Stimulated activated CD8-positive, alpha-beta memory T cell treated with anti-CD3 and anti-CD28 coated beads, Interleukin-2, amount 100 ng/mL, for 48 hours (primary cell): Measurements from ENCODE around the gene ATG2B.

ENCODE experiments used
- DNase-seq, 2 donors: peaks; one replicate each; pipeline ENCODE4 v3.0.0-alpha.2; 2020; ENCODE audit warnings: low read depth in 2 of 2

ATG2B gene

DNA sequence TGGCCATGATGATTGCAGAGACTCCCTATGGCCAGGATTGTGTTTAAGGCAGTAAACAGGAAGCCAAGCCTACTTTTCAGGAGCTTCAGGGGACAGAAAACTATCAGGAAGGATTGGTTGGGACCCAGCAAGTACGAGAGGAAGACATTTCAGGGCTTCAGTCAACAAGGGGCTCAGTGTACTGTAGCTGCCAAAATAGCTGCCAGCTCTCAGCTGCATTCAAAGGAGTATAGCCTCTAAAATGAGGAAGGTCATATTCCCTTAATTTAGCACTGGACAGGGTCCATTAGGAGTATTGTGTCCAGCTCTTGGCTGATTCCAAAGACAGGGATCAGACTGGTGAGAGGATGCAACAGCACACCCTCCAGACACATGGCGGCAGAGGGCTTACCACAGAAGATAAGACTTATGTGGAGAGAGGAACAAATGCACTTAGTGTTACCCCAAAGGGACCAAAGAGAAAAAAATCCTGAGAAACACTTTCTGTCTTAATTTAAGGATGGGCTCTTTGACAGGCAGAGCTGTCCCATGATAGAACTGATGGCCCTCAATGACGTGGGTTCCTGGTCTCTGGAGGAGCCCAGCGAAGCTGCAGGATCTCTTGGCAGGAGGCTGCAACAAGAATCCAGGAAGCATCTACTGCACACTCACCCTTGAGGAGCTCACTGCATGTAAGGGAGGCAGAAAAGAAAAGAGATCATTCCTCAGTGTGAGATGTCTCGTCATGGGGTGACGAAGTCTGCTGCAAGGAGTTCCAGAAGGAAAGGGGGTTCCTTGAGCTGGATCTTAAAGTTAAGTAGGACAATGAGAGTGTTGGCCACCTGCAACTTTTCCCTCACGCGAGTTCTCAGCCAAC is 92.3 kb downstream of the ATG2B start:
- DNase-seq = no peak

- DNase-seq = no peak
These were observed 93.8 kb downstream of the ATG2B start for GRCh38 chr14:96269359-96269710.

DNA sequence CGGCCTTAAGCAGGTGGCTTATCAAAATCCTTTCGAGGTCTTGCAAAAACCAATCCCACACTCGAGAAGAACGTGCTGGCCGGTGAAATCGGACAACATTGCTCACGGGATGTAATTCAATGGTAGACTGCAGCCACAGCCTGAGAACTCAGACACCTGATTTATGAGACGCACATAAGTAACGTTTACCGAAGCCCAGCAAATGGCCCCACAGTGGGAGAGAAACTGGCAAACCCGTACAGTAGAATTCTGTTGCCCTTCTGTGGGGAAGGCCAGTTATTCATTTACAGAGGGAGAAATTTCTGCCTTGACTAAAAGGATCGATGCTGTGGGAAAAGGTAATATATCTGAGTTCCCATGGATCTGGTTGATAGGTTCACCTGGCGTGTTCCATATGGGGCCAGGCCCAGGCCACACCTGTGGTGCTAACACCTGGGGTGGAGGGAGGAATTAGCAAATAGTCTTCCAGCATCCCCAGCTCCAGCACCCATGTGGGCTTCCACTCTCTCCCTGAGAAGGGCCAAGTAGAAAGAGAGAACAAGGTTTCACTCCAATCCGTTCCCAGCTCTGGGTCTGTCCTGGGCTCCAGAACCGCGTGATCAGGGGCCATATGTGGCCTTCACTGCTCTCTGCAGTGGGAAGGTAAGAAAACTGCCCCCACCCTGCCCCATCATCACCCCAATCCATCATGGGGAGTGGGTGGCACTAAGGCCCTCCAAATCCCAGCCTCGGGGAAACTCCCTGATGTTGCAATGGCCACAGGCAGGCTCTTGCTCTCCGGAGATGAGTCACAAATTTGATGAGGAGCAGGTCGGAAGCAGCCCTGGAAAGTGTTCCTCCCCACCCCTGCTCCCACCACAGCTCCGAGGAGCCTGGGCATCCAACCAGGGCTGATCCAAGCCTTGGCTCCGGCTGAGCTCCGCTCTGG is 94.4 kb downstream of the ATG2B start:
- DNase-seq = no peak

DNA sequence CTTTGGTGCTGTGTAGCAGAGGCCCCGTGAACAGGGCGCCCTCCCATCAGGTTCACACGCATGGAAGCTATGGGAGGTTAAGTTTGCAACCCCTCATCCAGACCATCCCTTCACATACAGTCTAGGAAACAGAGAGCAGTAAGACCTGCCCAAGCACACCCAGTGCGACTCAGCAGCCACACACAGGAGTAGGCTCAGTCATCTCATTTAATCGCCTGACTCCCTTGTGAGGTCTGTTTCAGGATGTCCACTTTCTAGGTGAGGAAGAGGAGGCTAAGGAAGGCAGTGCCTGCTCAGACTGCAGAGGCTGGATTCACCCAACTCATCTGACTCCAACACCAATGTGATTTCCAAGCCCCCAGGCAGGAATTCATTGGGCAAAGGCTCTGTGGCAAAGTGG is 95.2 kb downstream of the ATG2B start:
- DNase-seq = no peak

- DNase-seq = no peak
These were observed 95.8 kb downstream of the ATG2B start for GRCh38 chr14:96267336-96267735.

- no peak for DNase-seq
These were observed 97.6 kb downstream of the ATG2B start for GRCh38 chr14:96265383-96266095.

DNA sequence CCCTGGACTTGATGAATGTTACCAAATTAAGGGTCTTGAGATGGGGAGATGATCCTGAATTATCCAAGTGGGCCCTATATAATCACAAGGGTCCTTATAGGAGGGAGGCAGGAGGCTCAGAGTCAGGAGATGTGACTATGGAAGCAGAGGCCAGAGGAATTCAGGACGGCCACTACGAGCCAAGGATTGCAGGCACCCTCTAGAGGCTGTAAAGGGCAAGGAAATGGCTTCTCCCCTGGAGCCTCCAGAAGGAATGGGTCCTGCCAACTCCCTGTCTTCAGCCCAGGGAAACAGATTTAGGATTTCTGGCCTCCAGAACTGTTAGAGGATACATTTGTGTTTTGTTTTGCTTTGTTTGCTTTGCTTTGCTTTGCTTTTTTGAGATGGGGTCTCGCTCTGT is 98.3 kb downstream of the ATG2B start:
- DNase-seq = no peak

- DNase-seq = no peak
These were observed 99.0 kb downstream of the ATG2B start for GRCh38 chr14:96264200-96264553.

DNA sequence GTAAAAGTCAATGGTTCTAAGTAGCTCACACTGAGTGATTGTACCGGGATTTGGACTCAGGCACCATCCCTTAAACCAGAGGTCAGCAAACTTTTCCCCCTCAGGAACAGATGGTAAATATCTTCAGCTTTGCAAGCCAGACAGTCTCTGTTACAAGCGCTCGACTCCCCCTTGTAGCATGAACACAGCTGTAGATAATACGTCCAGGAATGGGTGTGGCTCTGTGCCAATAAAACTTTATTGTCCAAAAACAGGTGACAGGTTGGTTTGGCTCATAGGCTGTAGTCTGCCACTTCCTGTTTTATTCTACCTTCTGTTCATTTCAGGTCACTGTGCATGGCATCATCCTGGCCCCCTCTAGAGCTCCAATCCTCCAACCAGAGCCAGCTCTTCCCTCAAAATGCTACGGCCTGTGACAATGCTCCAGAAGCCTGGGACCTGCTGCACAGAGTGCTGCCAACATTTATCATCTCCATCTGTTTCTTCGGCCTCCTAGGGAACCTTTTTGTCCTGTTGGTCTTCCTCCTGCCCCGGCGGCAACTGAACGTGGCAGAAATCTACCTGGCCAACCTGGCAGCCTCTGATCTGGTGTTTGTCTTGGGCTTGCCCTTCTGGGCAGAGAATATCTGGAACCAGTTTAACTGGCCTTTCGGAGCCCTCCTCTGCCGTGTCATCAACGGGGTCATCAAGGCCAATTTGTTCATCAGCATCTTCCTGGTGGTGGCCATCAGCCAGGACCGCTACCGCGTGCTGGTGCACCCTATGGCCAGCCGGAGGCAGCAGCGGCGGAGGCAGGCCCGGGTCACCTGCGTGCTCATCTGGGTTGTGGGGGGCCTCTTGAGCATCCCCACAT is 99.6 kb downstream of the ATG2B start:
- DNase-seq = no peak

- DNase-seq = no peak
These were observed 101.1 kb downstream of the ATG2B start for GRCh38 chr14:96261772-96262655.

GRCh38 chr14:96261053-96261452 is 102.1 kb downstream of the ATG2B start:
- no peak for DNase-seq

DNA sequence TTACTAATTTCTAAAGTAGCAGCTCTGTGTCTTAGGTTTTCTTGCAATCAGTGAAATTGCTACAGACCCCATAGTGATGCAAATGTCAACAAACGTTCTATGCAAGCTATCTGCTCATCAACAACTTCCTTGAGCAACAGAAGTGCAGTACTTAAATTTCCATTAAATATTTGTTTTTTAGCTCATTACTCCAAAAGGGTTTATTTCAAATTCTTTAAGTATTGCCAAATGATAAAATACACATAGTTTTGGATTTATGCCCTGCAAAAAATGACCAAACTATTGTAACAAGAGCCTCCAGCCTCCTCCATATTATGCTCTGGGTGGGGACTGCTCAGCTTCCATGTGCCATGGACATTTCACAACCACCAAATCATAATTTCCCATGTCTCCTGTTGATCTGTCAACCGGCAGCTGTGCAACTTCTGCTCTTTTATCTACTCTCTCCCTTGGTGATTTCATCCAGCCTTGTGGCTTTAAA is 102.8 kb downstream of the ATG2B start:
- no peak for DNase-seq

DNA sequence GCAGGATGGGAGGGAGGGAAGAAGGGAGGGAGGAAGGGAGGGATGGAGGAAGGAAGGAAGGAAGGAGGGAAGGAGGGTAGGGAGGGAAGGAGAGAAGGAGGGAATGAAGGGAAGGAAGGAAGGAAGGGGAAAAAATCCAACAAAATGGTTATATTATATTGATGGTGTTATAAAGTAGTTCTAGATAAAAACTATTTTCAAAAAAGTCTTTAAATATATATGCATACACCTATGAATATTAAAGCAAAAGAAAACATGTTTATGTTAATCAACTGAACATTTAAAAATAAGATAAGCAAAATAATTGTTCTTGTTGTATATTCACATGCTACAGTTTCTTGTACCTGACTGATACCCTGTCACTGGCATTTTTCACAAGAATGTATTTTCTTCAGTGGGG is 105.2 kb downstream of the ATG2B start:
- DNase-seq = no peak

DNA sequence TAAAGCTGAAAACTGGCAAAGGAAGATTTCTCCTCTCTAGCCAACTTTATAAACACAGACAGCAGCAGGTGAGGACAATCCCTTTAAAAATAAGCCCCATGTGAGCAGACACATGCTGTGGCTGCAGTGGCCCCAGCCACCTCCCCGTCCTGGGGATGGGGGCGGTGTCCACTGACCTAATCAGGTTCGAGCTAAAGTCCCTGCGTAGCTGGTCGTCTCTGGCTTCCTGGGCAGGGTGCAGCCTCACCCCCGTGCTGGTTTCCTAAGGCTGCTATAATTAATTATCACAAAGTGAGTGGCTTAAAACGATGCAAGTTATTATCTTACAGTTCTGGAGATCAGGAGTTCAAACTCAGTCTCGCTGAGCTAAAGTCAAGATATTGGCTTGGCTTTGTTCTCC is 106.1 kb downstream of the ATG2B start:
- DNase-seq = no peak

GRCh38 chr14:96256407-96256806 is 106.7 kb downstream of the ATG2B start:
- DNase-seq = no peak

- no peak for DNase-seq
These were observed 107.4 kb downstream of the ATG2B start, which contains the start of gene BDKRB1 for GRCh38 chr14:96255501-96256366. TSS of gene BDKRB1 (plus strand) at chr14:96256210. CDS start at chr14:96263683, 7,473 bp downstream.

DNA sequence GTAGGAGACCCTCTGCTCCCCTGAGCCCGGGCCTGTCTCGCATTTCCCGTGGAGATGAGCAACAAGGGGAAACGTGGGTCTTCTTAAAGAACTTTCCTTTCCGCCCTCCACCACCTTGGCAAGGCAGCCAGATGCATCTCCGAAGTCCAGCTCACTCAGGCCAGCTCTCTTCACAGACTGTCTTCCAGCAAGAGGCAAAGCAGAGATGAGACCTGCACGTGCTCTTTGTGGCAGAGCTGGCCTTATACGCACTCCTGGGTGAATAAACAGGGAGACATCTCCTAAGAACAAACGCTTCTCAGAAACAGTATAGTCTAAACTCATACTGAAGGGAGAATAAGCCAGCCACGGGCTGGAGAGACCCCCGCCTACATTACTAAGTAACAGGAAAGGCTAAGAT is 108.5 kb downstream of the ATG2B start:
- DNase-seq = no peak

DNA sequence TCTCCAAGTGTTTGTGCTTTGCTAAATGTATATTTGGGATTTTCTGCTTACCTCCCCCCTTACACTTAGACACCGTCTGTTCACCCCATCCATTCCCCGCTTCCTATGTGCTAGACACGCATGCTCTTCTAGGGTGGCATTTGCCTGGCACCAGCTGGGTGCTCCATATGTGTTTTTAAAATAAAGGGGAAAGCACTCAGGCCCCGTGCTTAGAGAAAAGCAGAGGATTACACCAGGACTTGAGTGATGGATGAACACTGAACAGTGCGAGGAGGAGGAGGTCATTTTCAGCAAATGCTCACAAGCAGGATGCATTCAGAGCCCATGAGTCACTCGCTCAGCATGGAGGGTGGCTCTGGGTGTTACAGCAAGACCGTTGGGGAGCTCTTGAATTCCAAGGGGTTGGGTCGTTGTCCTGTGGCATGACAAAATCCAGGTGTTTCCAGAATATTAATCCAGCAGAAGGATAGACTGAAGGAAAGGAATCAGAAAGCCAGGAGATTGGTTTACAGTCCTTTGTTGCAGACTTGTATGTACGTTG is 110.1 kb downstream of the ATG2B start:
- DNase-seq = no peak
